HG02642 (cell line): ENCODE data around the gene TUBA3E.
A peak's percentile ranks its signal among the peaks of the same experiment; 100 is the strongest.
"Not testable (repeated sequence)": the region's sequence is repeated elsewhere in the genome, so short reads cannot be mapped to it uniquely, and the experiment has no call there.

Source experiments
- ATAC-seq: cut with Tn5 transposase; IDR thresholded peaks from one replicate; pipeline ENCODE4 v1.9.1; 2021; ENCODE audit warnings: mild to moderate bottlenecking; ENCODE audit not compliant: unreplicated experiment, poor library complexity

The TUBA3E gene

DNA sequence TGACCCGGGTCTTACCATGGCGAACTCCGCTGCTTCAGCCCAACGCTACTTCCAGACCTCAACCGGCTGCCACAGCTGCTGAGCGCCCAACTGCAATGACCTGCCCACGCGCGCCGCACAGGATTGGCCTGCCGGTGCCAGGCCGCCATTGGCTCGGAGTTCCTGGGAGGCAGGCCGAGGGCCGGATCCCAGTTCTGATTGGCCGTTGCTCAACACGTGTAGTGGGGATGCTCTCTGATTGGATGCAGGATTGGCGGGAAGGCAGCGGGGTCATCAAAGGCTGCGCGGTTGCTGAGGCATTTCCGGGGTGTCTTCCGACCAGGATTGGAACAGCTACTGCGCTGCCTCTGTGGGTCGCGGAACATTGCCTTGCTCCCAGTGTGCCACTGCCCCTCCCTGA is at the start of gene TUBA3E:
TUBA3E (minus strand) TSS at position 97 of the 400 bp plus-strand sequence; CDS start at position 18, 79 bp downstream.
- ATAC-seq: no peak

DNA sequence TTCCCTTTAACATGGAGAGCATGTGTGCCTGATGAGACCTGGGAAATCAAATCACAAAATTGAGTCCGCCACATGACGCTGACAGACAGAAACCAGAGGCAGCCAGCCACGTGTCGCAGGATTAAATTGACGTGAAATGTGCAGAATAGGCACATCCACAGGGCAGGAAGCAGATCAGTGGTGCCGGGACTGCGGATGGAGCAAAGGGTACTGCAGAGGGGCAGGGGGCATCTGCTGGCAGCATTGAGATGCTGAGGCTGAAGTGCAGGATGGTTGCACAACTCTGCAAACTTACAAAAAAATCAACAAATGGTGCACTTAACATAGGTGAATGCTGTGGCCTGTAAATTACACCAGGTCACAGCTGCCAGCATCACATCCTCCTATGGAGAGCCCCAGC is 48.2 kb upstream of the TUBA3E start:
- ATAC-seq: no peak

GRCh38 chr2:130245976-130246375 is 47.7 kb upstream of the TUBA3E start:
- ATAC-seq: no peak

- no peak for ATAC-seq
Observed at GRCh38 chr2:130243359-130243758, 45.1 kb upstream of the TUBA3E start.

GRCh38 chr2:130241041-130241707 is 42.9 kb upstream of the TUBA3E start:
- ATAC-seq: no peak

DNA sequence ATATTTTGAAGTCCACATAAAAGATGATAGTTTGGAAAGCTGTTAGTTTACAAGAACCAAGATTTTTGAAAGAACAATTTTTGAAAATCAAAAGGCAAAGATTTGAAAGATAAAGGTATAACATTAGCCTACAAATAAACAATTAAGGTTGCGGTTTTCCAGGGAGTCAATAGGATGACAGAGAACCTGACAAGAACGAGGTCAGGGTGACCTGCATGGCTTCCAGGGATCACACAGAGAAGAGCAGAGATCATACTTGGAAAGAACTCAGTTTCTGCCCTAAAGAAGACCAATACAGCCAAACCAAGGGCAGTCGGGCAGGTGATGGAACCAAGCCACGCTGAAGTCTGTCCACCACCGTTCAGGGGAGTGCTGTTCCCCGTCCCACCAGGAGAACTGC is 41.3 kb upstream of the TUBA3E start:
- not testable (repeated sequence) for ATAC-seq

GRCh38 chr2:130233066-130233465 is 34.8 kb upstream of the TUBA3E start:
- not testable (repeated sequence) for ATAC-seq

DNA sequence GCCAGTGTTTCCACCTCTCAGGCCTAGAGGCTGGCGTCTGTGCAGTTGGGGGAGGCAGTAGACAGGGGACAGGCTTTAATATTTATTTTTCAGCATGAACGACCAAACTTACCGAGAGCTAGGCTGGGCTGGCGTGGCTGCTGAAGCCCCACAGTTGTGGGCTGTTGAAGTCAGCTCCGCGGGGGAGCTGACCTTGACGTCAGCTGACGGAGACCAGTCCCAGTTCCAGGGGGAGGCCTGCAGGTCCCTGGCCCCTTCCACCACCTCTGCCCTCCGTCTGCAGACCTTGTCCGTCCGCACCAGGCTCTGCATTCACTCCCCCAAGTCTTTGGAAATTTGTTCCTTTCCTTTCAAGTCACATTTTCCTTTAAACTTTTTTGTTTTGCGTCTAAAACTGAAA is 33.4 kb upstream of the TUBA3E start:
- ATAC-seq: no peak

DNA sequence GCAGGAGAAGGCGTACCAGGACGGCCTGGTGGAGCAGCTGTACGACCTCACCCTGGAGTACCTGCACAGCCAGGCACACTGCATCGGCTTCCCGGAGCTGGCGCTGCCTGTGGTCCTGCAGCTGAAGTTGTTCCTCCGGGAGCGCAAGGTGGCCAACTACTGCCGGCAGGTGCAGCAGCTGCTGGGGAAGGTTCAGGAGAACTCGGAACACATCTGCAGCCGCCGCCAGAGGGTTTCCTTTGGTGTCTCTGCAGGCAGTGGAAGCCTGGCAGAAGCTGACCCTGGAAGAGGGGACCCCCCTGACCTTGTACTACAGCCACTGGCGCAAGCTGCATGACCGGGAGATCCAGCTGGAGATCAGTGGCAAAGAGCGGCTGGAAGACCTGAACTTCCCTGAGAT is 32.7 kb upstream of the TUBA3E start:
- ATAC-seq: not testable (repeated sequence)

- ATAC-seq: not testable (repeated sequence)
Observed at GRCh38 chr2:130230376-130230775, 32.1 kb upstream of the TUBA3E start.

DNA sequence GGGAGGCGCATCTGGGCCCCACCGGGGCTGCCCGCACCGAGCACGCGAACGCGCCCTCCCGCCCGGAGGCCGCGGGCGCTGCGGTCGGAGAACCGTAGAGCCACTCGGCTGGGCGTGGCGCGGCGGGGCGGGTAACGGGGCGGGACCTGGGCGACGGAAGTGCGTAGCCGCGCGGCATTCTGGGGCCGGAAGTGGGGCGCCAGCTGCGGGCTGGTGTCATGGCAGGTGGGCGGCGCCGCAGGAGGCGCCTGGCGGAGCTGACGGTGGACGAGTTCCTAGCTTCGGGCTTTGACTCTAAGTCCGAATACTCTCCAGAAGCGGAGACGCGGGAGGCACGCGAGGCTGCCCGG is 30.9 kb upstream of the TUBA3E start:
- ATAC-seq: not testable (repeated sequence)

GRCh38 chr2:130228467-130229160 is 30.4 kb upstream of the TUBA3E start:
- ATAC-seq: not testable (repeated sequence)

- ATAC-seq: not testable (repeated sequence)
Observed at GRCh38 chr2:130228005-130228404, 29.8 kb upstream of the TUBA3E start.

- ATAC-seq: peak; percentile 90
Observed at GRCh38 chr2:130222523-130222922, 24.3 kb upstream of the TUBA3E start.

- not testable (repeated sequence) for ATAC-seq
Observed at GRCh38 chr2:130220505-130220904, 22.3 kb upstream of the TUBA3E start.

DNA sequence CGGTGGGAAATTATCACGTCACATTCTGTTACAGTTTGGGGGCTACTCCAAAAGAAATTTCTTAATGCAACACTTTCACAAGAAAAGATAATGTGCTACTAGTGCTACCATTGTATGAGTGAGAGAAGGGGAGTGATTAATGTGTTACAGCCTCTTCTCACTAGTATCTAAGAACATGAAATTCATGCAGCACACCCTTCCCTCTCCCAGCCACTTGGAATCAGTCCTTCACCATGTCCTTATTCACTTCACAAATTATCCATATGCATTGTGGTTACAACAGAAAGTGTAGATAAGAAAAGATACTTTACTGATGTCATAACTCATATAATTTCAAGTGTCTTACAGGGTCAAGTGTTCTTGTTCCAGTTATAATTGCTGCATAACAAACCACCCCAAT is 20.9 kb upstream of the TUBA3E start:
- ATAC-seq: not testable (repeated sequence)

- ATAC-seq: not testable (repeated sequence)
Observed at GRCh38 chr2:130207051-130207450, 8.8 kb upstream of the TUBA3E start.

DNA sequence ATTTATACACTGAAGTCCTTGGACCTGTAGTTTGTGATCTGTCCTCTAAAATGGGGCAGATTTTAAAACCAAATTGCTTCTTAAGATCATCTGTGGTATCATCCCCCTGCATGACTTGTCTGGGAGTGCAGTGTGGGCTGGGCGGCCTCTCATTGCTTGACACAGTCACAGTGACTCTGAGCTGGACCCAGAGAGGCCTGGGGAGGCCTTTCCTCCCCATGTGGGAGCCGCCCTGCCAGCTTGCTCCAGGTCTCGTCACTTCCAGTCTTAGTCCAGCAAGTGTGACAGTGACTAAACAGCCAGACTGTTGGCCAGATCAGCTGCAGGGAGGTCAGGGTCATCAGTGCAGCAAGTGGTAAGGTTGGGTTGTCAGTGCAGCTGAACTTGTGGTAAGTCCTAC is 4.9 kb upstream of the TUBA3E start:
- ATAC-seq: not testable (repeated sequence)

- not testable (repeated sequence) for ATAC-seq
Observed at GRCh38 chr2:130202518-130202917, 4.3 kb upstream of the TUBA3E start.

GRCh38 chr2:130196052-130196451 is 2.2 kb downstream of the TUBA3E start:
- ATAC-seq: not testable (repeated sequence)

GRCh38 chr2:130195089-130195635 is 3.1 kb downstream of the TUBA3E start:
- not testable (repeated sequence) for ATAC-seq
